A549 (cell line): Measurements from ENCODE around the gene NTRK1. TPM values are rescaled to one million over a fixed set of nuclear protein-coding genes. Genes with fewer than 3 reads are reported as not detected.

ENCODE experiments used
- ATAC-seq, 2 experiments: fragments of 200-7000 bp in 1 of 2; fragments of >200 bp in 1 of 2; cut with Nextera tagmentation in 1 of 2; cut with Tn5 transposase in 1 of 2; 3 replicates each; pipeline versions ENCODE4 v1.8.0 to v1.9.1; 2018 to 2020; ENCODE audit warnings: mild to moderate bottlenecking in 1 of 2, moderate library complexity in 1 of 2
- CTCF ChIA-PET: fragments of 300-600 bp; sonication (Branson Sonifier 250); formaldehyde crosslinking; extraction: SDS; loops from one replicate; lab custom pipeline; 2021; ENCODE audit warnings: antibody characterized with exemption, inconsistent platforms; lab: Yijun Ruan, JAX
- POLR2A ChIA-PET: fragments of 350-600 bp; formaldehyde crosslinking; extraction: SDS; loops from one replicate; lab custom pipeline; 2021; ENCODE audit warnings: antibody characterized with exemption, inconsistent platforms; lab: Yijun Ruan, JAX
- DNase-seq, 2 experiments: peaks; one replicate each; pipeline versions ENCODE4 v3.0.0 to v3.0.0-alpha.2; 2011 to 2016; ENCODE audit warnings: low read depth in 1 of 2, low spot score in 1 of 2
- FAIRE-seq: peaks from 2 replicates; lab custom pipeline; 2011; peaks lifted over from hg19 to GRCh38; lab: Jason Lieb, UNC
- H3K27ac ChIP-seq, 2 experiments: fragments of >200 bp; sonication (Bioruptor Twin); formaldehyde crosslinking; 3 replicates each; pipeline ENCODE4 v1.5.1; 2016 to 2017
- H3K4me1 ChIP-seq: fragments of >200 bp; sonication (Bioruptor Twin); formaldehyde crosslinking; 3 replicates; pipeline ENCODE4 v1.6.1; 2016
- H3K4me2 ChIP-seq: fragments of >200 bp; sonication (Bioruptor Twin); formaldehyde crosslinking; 3 replicates; pipeline ENCODE4 v1.6.1; 2016
- H3K4me3 ChIP-seq: fragments of >200 bp; sonication (Bioruptor Twin); formaldehyde crosslinking; 3 replicates; pipeline ENCODE4 v1.5.1; 2016
- H3K9me3 ChIP-seq: fragments of >200 bp; sonication (Bioruptor Twin); formaldehyde crosslinking; 3 replicates; pipeline ENCODE4 v1.6.1; 2016
- CHD2 ChIP-seq: fragments of 150-350 bp; IDR thresholded peaks from 2 replicates; pipeline ENCODE4 v1.6.1; 2014; ENCODE audit warnings: low read length; ENCODE audit not compliant: partially characterized antibody
- CHD4 ChIP-seq: fragments of 200-600 bp; sonication (generic); IDR thresholded peaks from 2 replicates; pipeline ENCODE4 v1.6.1; 2016; ENCODE audit warnings: antibody characterized with exemption, mild to moderate bottlenecking, borderline replicate concordance
- FOSL2 ChIP-seq, 2 experiments: fragments of 450-650 bp in 1 of 2; fragments of >200 bp in 1 of 2; sonication (Bioruptor Twin) in 1 of 2; formaldehyde crosslinking; IDR thresholded peaks; 2 replicates each; pipeline versions ENCODE4 v1.5.0 to v1.6.1; 2016 to 2020; ENCODE audit warnings: mild to moderate bottlenecking in 1 of 2, moderate library complexity in 1 of 2
- HEYL ChIP-seq: fragments of 250-450 bp; sonication (Bioruptor Pico); IDR thresholded peaks from 2 replicates; pipeline ENCODE4 v1.8.0; 2021; ENCODE audit warnings: mild to moderate bottlenecking, moderate library complexity
- HOXA7 ChIP-seq: fragments of 250-450 bp; sonication (Bioruptor Pico); IDR thresholded peaks from 2 replicates; pipeline ENCODE4 v1.5.0; 2020; ENCODE audit warnings: mild to moderate bottlenecking, moderate library complexity
- KDM1A ChIP-seq: fragments of 200-600 bp; sonication (generic); IDR thresholded peaks from 2 replicates; pipeline ENCODE4 v1.6.1; 2016; ENCODE audit warnings: low read depth, mild to moderate bottlenecking
- MAZ ChIP-seq: fragments of 150-350 bp; IDR thresholded peaks from 2 replicates; pipeline ENCODE4 v1.6.1; 2014; ENCODE audit warnings: antibody characterized with exemption, low read depth, low read length, borderline replicate concordance
- NPAS2 ChIP-seq: fragments of 250-450 bp; sonication (Bioruptor Pico); IDR thresholded peaks from 2 replicates; pipeline ENCODE4 v1.8.0; 2022; ENCODE audit warnings: mild to moderate bottlenecking, moderate library complexity, borderline replicate concordance
- NR3C1 ChIP-seq: fragments of >200 bp; sonication (Bioruptor Twin); formaldehyde crosslinking; IDR thresholded peaks from 3 replicates; pipeline ENCODE4 v1.6.1; 2017
- POLR2AphosphoS2 ChIP-seq: conservative IDR thresholded peaks from 2 replicates; pipeline ENCODE4 v1.6.1; 2012; ENCODE audit warnings: low read length, improper control_type of control experiment, inconsistent platforms
- SMC3 ChIP-seq: fragments of >200 bp; sonication (Bioruptor Twin); formaldehyde crosslinking; IDR thresholded peaks from 3 replicates; pipeline ENCODE4 v1.6.1; 2018; ENCODE audit warnings: inconsistent platforms
- ZC3H11A ChIP-seq: fragments of 450-650 bp; IDR thresholded peaks from 2 replicates; pipeline ENCODE4 v1.6.1; 2014; ENCODE audit warnings: antibody characterized with exemption, mild to moderate bottlenecking
- WGBS: methylation state at CpG from one replicate; pipeline ENCODE4 v1.1.6; 2017; ENCODE audit errors: missing lambda C conversion rate; 5-methylcytosine and 5-hydroxymethylcytosine counted together
- polyA plus RNA-seq, 4 experiments: library from polyadenylated mRNA; depleted of rRNA in 3 of 4; stranded (reverse); fragments of >200 nt; fragmentation: RNase III in 1 of 4; extraction: RNeasy Plus Mini Kit Qiagen cat#74134 plus additional on column Dnase treatment in 1 of 4; gene quantifications; 2 replicates in 3 of 4; 3 replicates in 1 of 4; pipeline ENCODE4 v1.2.3, GENCODE V29; 2011 to 2017
- TF ChIP-seq, protein P1 (sequence below): IDR thresholded peaks from 2 replicates; pipeline ENCODE4 v1.6.1; 2012
- TF ChIP-seq, protein P2 (sequence below): fragments of >200 bp; sonication (Bioruptor Twin); formaldehyde crosslinking; IDR thresholded peaks from 3 replicates; pipeline ENCODE4 v1.5.1; 2016
- TF ChIP-seq, protein P3 (sequence below): fragments of 250-450 bp; sonication (Bioruptor Pico); IDR thresholded peaks from 2 replicates; pipeline ENCODE4 v1.5.0; 2021; ENCODE audit warnings: mild to moderate bottlenecking, moderate library complexity, borderline replicate concordance
- TF ChIP-seq, protein P4 (sequence below): fragments of 200-600 bp; sonication (generic); IDR thresholded peaks from 2 replicates; pipeline ENCODE4 v1.6.1; 2016; ENCODE audit warnings: antibody characterized with exemption, mild to moderate bottlenecking, moderate library complexity
- TF ChIP-seq, protein P5 (sequence below): IDR thresholded peaks from 2 replicates; pipeline ENCODE4 v1.6.1; 2012; ENCODE audit warnings: low read depth, borderline replicate concordance

NTRK1 gene
- polyA plus RNA-seq, 2 of the 4 experiments (the other 2 are of a cell fraction): 0.05 to 0.18 TPM

DNA sequence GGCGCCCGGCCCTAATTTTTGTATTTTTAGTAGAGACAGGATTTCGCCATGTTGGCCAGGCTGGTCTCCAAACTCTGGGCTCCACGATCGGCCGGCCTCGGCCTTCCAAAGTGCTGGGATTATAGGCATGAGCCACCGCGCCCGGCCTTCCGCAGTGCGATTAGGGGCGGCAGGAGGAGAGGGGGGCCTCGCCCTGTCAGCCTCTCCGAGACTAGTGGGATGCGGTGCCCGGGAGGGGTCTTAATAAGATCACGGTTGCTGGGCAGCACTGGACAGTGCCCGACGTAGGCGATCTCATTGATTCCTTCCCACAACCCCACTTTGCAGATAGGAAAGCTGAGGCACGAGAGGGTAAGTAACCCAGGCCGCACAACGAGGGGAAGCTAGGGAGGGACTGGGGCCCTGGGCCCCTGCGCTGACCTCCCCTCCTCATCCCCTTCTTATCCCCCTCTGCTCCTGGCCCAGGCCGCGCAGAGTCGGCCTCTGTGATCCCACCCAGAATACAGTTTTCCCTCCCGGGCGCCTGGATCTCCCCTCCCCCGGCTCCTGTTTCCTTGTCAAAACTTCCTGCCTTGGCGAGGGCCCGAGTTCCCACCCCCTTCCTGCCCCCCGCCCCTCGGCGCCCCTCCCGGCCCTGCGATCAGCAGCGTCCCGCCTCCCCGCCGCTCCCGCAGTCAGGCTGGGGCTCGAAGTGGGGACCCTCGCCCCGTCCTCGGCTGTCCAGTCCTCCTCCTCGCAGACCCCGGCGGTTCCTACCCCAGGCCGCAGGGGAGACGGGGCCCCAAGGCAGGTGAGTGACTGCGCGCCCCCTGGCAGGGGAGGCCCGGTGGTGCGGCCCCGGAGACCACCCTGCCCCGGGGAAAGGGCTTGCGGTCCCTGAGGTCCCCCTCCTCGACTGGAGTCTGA, 32.6 kb downstream of the NTRK1 start, which contains the start of gene PEAR1:
Gene PEAR1, plus strand, starts transcription at position 671 of the 906 bp plus-strand sequence. CDS start 10,209 bp downstream, outside the sequence.
- no peak for TF ChIP-seq MAZ
- peak; percentile 60; the same call in 1 of the 2 replicates for TF ChIP-seq KDM1A
- TF ChIP-seq NR3C1: no peak
- TF ChIP-seq HOXA7 (CRISPR knock-in tag): no peak
- H3K9me3 ChIP-seq: no peaks in the 10 kb centered on the region
- ATAC-seq: no peak
- ChIA-PET POLR2A (no interaction called here), CTCF (interaction anchor here (0.6 to 20.8 kb wide), 20 partner anchors 12 to 308 kb away, joined by 3 to 341 read pairs (median 46); partner anchors contain the start of genes INSRR, ISG20L2, LRRC71 and METTL25B)
- H3K4me3 ChIP-seq: peak within 1 kb of the TSS; percentile 19; the same call in 1 of the 3 replicates
- DNase-seq: no peak
- H3K27ac ChIP-seq: peak within 1 kb of the TSS; percentile 88 to 93
- peak within 1 kb of the TSS; percentile 71 for H3K4me2 ChIP-seq
- H3K4me1 ChIP-seq: peaks cover 48% of the 10 kb centered on the region
- no peak for FAIRE-seq
- WGBS: 87% methylated on average over 31 of the region's 60 CpGs

DNA sequence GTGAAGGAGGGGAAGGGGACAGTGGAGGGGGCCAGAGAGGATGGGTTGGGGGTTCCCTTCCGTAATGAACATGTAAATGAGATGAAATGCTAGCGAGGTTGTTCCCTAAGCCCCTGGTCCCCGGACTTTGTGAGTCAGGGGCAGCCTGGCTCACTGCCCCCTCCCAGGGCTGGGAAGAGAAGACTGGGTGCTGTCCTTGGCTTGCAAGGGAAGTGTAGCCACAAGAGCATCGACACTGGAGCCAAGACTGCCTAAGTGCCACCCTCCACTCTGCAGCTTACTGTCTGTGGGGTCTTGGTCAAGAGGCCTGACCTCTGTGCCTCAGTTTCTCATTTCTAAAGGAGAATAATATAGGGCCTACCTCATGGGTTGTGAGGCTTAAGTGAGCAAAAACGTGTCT, 33.3 kb downstream of the NTRK1 start:
- no peak overlapping the region for H3K4me3 ChIP-seq
- TF ChIP-seq, protein P1, sequence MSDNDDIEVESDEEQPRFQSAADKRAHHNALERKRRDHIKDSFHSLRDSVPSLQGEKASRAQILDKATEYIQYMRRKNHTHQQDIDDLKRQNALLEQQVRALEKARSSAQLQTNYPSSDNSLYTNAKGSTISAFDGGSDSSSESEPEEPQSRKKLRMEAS: no peak
- no peak for TF ChIP-seq NPAS2 (CRISPR knock-in tag)
- TF ChIP-seq, protein P2, sequence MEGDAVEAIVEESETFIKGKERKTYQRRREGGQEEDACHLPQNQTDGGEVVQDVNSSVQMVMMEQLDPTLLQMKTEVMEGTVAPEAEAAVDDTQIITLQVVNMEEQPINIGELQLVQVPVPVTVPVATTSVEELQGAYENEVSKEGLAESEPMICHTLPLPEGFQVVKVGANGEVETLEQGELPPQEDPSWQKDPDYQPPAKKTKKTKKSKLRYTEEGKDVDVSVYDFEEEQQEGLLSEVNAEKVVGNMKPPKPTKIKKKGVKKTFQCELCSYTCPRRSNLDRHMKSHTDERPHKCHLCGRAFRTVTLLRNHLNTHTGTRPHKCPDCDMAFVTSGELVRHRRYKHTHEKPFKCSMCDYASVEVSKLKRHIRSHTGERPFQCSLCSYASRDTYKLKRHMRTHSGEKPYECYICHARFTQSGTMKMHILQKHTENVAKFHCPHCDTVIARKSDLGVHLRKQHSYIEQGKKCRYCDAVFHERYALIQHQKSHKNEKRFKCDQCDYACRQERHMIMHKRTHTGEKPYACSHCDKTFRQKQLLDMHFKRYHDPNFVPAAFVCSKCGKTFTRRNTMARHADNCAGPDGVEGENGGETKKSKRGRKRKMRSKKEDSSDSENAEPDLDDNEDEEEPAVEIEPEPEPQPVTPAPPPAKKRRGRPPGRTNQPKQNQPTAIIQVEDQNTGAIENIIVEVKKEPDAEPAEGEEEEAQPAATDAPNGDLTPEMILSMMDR: no peak
- TF ChIP-seq, protein P3, sequence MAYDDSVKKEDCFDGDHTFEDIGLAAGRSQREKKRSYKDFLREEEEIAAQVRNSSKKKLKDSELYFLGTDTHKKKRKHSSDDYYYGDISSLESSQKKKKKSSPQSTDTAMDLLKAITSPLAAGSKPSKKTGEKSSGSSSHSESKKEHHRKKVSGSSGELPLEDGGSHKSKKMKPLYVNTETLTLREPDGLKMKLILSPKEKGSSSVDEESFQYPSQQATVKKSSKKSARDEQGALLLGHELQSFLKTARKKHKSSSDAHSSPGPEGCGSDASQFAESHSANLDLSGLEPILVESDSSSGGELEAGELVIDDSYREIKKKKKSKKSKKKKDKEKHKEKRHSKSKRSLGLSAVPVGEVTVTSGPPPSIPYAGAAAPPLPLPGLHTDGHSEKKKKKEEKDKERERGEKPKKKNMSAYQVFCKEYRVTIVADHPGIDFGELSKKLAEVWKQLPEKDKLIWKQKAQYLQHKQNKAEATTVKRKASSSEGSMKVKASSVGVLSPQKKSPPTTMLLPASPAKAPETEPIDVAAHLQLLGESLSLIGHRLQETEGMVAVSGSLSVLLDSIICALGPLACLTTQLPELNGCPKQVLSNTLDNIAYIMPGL: no peak
- TF ChIP-seq SMC3: no peak
- no peak for TF ChIP-seq HEYL
- TF ChIP-seq ZC3H11A: no peak
- TF ChIP-seq CHD4: no peak
- TF ChIP-seq, protein P4, sequence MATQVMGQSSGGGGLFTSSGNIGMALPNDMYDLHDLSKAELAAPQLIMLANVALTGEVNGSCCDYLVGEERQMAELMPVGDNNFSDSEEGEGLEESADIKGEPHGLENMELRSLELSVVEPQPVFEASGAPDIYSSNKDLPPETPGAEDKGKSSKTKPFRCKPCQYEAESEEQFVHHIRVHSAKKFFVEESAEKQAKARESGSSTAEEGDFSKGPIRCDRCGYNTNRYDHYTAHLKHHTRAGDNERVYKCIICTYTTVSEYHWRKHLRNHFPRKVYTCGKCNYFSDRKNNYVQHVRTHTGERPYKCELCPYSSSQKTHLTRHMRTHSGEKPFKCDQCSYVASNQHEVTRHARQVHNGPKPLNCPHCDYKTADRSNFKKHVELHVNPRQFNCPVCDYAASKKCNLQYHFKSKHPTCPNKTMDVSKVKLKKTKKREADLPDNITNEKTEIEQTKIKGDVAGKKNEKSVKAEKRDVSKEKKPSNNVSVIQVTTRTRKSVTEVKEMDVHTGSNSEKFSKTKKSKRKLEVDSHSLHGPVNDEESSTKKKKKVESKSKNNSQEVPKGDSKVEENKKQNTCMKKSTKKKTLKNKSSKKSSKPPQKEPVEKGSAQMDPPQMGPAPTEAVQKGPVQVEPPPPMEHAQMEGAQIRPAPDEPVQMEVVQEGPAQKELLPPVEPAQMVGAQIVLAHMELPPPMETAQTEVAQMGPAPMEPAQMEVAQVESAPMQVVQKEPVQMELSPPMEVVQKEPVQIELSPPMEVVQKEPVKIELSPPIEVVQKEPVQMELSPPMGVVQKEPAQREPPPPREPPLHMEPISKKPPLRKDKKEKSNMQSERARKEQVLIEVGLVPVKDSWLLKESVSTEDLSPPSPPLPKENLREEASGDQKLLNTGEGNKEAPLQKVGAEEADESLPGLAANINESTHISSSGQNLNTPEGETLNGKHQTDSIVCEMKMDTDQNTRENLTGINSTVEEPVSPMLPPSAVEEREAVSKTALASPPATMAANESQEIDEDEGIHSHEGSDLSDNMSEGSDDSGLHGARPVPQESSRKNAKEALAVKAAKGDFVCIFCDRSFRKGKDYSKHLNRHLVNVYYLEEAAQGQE: no peak
- TF ChIP-seq FOSL2 (IDR thresholded peaks at IDR 0.05): no peak
- no peak for TF ChIP-seq FOSL2 (CRISPR knock-in tag; IDR thresholded peaks at IDR 0.05)
- TF ChIP-seq, protein P5, sequence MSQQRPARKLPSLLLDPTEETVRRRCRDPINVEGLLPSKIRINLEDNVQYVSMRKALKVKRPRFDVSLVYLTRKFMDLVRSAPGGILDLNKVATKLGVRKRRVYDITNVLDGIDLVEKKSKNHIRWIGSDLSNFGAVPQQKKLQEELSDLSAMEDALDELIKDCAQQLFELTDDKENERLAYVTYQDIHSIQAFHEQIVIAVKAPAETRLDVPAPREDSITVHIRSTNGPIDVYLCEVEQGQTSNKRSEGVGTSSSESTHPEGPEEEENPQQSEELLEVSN: no peak
- TF ChIP-seq CHD2: no peak
- TF ChIP-seq POLR2AphosphoS2: no peak
- no peak for TF ChIP-seq MAZ
- TF ChIP-seq KDM1A: no peak
- peak overlapping the region; percentile 88 to 93 for H3K27ac ChIP-seq
- no peak overlapping the region for H3K4me2 ChIP-seq
- peaks cover 55% of the 10 kb centered on the region for H3K4me1 ChIP-seq
- ChIA-PET POLR2A (interaction anchor here (1.0 kb wide), 1 partner anchor 34 kb away, joined by 3 read pairs; no protein-coding TSS in a partner anchor), CTCF (interaction anchor here (0.9 to 16.7 kb wide), 11 partner anchors 12 to 204 kb away, joined by 3 to 341 read pairs (median 67); partner anchors contain the start of genes INSRR, ISG20L2, LRRC71 and METTL25B)
- WGBS: 47% methylated on average over 5 of the region's 5 CpGs
- DNase-seq: no peak
- no peak for ATAC-seq
- no peak for FAIRE-seq
- H3K9me3 ChIP-seq: no peaks in the 10 kb centered on the region
